Lung (tissue), 12 donors: ENCODE data around the gene AFAP1L1. TPM values are rescaled to one million over a fixed set of nuclear protein-coding genes. Genes with fewer than 3 reads are reported as not detected.

Experiments
- ATAC-seq: fragments of 200-7000 bp; cut with Tn5 transposase; one replicate; pipeline ENCODE4 v1.9.1; 2020; ENCODE audit warnings: moderate number of reproducible peaks; ENCODE audit not compliant: insufficient read depth, low FRiP score
- DNase-seq, 3 donors: peaks; one replicate each; pipeline ENCODE4 v3.0.0-alpha.2; 2013 to 2017
- H3K27ac ChIP-seq, 2 donors: one replicate each; pipeline ENCODE4 v1.5.1; 2013; ENCODE audit warnings: mild to moderate bottlenecking in 2 of 2, moderate library complexity in 2 of 2, control low read depth in 1 of 2, inconsistent platforms in 1 of 2, low read depth in 1 of 2, low read length in 1 of 2
- H3K27me3 ChIP-seq, 3 donors: one replicate each; pipeline ENCODE4 v1.5.1; 2013; ENCODE audit warnings: low read length in 2 of 3; ENCODE audit not compliant: control insufficient read depth in 3 of 3, insufficient read depth in 3 of 3
- H3K36me3 ChIP-seq, 4 donors: one replicate each; pipeline ENCODE4 v1.5.1; 2013; ENCODE audit warnings: low read length in 4 of 4, mild to moderate bottlenecking in 1 of 4, moderate library complexity in 1 of 4; ENCODE audit not compliant: control insufficient read depth in 4 of 4, insufficient read depth in 4 of 4
- H3K4me1 ChIP-seq, 5 donors: one replicate each; pipeline ENCODE4 v1.5.1; 2013; ENCODE audit warnings: low read length in 5 of 5, mild to moderate bottlenecking in 2 of 5, moderate library complexity in 1 of 5; ENCODE audit not compliant: control insufficient read depth in 5 of 5, insufficient read depth in 5 of 5
- H3K4me3 ChIP-seq: one replicate; pipeline ENCODE4 v1.5.1; 2013; ENCODE audit warnings: mild to moderate bottlenecking, control low read depth, moderate library complexity
- H3K9ac ChIP-seq, 2 donors: one replicate each; pipeline ENCODE4 v1.5.1; 2013; ENCODE audit warnings: low read length in 2 of 2, control low read depth in 1 of 2; ENCODE audit not compliant: insufficient read depth in 1 of 2
- H3K9me3 ChIP-seq, 4 donors: one replicate each; pipeline ENCODE4 v1.5.1; 2013; ENCODE audit warnings: low read length in 3 of 4, mild to moderate bottlenecking in 1 of 4, moderate library complexity in 1 of 4; ENCODE audit not compliant: control insufficient read depth in 4 of 4, insufficient read depth in 3 of 4
- WGBS, 2 donors: extraction: QIAGEN DNeasy Blood & Tissue Kit; methylation state at CpG; one replicate each; pipeline ENCODE4 v1.1.7; 2013; 5-methylcytosine and 5-hydroxymethylcytosine counted together
- polyA plus RNA-seq, 2 donors: library from polyadenylated mRNA; stranded (reverse); fragments of 200-250 nt; gene quantifications; one replicate each; pipeline ENCODE4 v1.2.1, GENCODE V29; 2013
- total RNA-seq, 2 donors: library from RNA; depleted of rRNA in 1 of 2; stranded (reverse); fragments of >200 nt in 1 of 2; gene quantifications; one replicate each; pipeline ENCODE4 v1.2.1, GENCODE V29; 2014 to 2021
- TF ChIP-seq, protein P1 (sequence below): IDR thresholded peaks from 2 replicates; pipeline ENCODE4 v1.5.1; 2012; ENCODE audit warnings: mild to moderate bottlenecking; ENCODE audit errors: control extremely low read depth, extremely low read depth
- donor health status: control.
- donor health status: control.
- donor health status: Bipolar disorder and iron deficiency.
- donor health status: healthy.
- donor health status: DM: yes; HTN: yes; CAD: no.

AFAP1L1 gene
- total and polyA plus RNA-seq, 4 donors: 9.8 to 40.6 (median 18.1) TPM

DNA sequence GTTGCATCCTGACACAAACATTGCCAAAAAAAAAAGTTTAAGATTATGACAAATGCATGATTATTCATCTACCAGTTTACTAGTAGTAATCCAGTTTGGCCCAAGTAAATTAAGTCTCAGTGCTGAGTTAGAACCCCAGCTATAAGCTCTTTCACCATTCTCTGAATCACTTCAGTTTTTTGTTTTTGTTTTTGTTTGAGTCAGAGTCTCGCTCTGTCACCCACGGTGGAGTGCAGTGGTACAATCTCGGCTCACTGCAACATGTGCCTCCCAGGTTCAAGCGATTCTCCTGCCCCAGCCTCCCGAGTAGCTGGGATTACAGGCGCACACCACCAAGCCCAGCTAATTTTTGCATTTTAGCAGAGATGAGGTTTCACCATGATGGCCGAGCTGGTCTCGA is 84.7 kb downstream of the AFAP1L1 start:
- TF ChIP-seq, protein P1, sequence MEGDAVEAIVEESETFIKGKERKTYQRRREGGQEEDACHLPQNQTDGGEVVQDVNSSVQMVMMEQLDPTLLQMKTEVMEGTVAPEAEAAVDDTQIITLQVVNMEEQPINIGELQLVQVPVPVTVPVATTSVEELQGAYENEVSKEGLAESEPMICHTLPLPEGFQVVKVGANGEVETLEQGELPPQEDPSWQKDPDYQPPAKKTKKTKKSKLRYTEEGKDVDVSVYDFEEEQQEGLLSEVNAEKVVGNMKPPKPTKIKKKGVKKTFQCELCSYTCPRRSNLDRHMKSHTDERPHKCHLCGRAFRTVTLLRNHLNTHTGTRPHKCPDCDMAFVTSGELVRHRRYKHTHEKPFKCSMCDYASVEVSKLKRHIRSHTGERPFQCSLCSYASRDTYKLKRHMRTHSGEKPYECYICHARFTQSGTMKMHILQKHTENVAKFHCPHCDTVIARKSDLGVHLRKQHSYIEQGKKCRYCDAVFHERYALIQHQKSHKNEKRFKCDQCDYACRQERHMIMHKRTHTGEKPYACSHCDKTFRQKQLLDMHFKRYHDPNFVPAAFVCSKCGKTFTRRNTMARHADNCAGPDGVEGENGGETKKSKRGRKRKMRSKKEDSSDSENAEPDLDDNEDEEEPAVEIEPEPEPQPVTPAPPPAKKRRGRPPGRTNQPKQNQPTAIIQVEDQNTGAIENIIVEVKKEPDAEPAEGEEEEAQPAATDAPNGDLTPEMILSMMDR: no peak
- H3K9me3 ChIP-seq: no peaks in the 10 kb centered on the region
- DNase-seq (no peak), ATAC-seq (no peak)
- H3K4me1 ChIP-seq: peaks cover 0 to 20% (median 6%) of the 10 kb centered on the region in 5 donors
- no peaks in the 10 kb centered on the region for H3K27me3 ChIP-seq
- peaks cover 4 to 26% (median 8%) of the 10 kb centered on the region in 4 donors for H3K36me3 ChIP-seq
- H3K27ac ChIP-seq: no peak overlapping the region
- H3K9ac ChIP-seq: no peak overlapping the region
- WGBS, 2 donors: 89 to 94% methylated on average over 8 of the region's 8 CpGs
- H3K4me3 ChIP-seq: no peak overlapping the region

DNA sequence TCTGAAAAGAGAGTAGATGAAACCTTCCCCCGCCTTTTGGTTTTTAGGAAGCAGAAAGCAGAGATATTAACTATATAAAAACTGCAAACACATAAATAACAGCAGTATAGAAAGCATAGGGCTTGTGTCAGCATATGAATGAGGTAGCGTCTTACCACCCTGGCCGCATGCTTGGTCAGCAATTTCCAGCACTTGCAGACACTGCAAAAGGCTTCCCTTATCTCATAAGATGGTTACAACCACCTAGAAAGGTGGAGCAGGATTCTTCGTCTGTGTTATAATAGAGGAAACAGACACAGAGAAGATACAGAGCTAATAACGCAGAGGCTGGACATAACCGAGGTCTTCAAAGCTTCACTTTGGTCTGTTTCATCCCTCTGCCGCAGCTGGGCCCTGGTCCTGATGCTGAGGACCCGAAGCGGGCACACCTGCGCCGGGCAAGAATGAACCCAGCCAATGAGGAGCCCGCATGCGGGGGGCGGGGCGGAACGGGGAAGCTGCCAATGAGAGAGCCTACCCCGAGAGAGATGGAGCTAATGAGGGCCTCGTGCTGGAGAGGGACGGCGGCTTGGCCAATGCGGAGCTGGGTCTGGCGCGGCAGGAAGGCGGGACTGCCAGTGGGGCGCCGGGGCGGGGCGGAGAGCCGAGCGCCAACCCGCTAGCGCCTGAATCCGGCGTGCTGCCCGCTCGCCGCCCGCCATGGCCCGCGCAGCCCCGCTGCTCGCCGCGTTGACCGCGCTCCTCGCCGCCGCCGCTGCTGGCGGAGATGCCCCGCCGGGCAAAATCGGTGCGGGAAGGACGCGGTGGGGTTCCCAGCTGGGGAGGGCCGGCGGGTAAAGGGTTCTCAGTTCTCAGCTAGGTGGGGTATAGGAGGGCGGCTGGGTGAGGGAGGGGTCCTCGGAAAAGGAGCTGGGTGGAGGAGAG is 86.0 kb downstream of the AFAP1L1 start, which contains the start of gene PCYOX1L:
Gene PCYOX1L, plus strand, starts transcription at position 677 of the 924 bp plus-strand sequence. Its CDS starts 23 bp downstream, at position 700.
- ATAC-seq: peak; percentile 100
- TF ChIP-seq, protein P1: no peak

DNA sequence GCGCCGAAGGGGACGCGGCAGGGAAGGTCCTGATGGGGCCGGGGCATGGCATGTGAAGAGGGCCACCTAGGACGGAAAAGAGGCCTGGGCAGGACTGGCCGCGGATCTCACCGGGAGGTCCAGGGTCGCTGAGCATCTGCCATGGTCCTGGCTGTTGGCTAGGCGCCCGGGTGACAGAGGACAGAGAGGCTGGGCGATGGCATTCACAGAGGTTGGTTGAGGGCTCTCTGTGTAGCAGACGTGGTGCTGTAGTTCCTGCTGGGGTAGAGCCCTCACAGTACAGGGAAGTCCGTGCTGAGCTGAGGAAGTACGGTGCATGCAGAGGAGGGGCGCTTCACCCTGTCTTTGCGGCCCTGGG is 86.6 kb downstream of the AFAP1L1 start:
- Histone ChIP-seq H3K27ac (peak overlapping the region; percentile 7 to 81), H3K36me3 (peaks cover 0 to 12% (median 4%) of the 10 kb centered on the region in 4 donors), H3K4me3 (peak overlapping the region; percentile 64), H3K9ac (peak overlapping the region; percentile 19 to 59), H3K4me1 (peaks cover 0 to 20% (median 6%) of the 10 kb centered on the region in 5 donors), H3K9me3 (no peaks in the 10 kb centered on the region), H3K27me3 (no peaks in the 10 kb centered on the region)
- ATAC-seq (no peak), DNase-seq (peak; percentile 38 to 50 (median 49))
- TF ChIP-seq, protein P1: no peak
- 0 to 1% methylated on average over 18 of the region's 18 CpGs for WGBS, 2 donors

More for the DNA sequence above, 86.0 kb downstream of the AFAP1L1 start, which contains the start of gene PCYOX1L:
- peaks cover 0 to 13% (median 4%) of the 10 kb centered on the region in 4 donors for H3K36me3 ChIP-seq
- no peaks in the 10 kb centered on the region for H3K9me3 ChIP-seq
- peak within 1 kb of the TSS; percentile 64 for H3K4me3 ChIP-seq
- no peaks in the 10 kb centered on the region for H3K27me3 ChIP-seq
- peak; percentile 95 to 97 (median 96) for DNase-seq
- 2% methylated on average over 52 to 61 of the region's 61 CpGs for WGBS, 2 donors
- H3K9ac ChIP-seq: peak within 1 kb of the TSS; percentile 19 to 59
- H3K4me1 ChIP-seq: peaks cover 0 to 20% (median 6%) of the 10 kb centered on the region in 5 donors
- H3K27ac ChIP-seq: peak within 1 kb of the TSS; percentile 7 to 81
